Esophagus muscularis mucosa (tissue), 3 donors: Measurements from ENCODE around the gene DNAAF5.

ENCODE experiments used
- CTCF ChIP-seq, 3 experiments: fragments of 200-600 bp in 2 of 3; fragments of 450-650 bp in 1 of 3; sonication (generic) in 2 of 3; IDR thresholded peaks; one replicate each; pipeline ENCODE4 v1.5.1; 2017 to 2019; ENCODE audit warnings: antibody characterized with exemption in 3 of 3, mild to moderate bottlenecking in 2 of 3, moderate library complexity in 1 of 3
- EP300 ChIP-seq: sonication (generic); formaldehyde crosslinking; IDR thresholded peaks from one replicate; pipeline ENCODE4 v1.6.1; 2017; ENCODE audit warnings: antibody characterized with exemption

- TF ChIP-seq CTCF (IDR thresholded peaks at IDR 0.05), result no peak
- no peak for TF ChIP-seq EP300
Observed at GRCh38 chr7:682810-683209, 43.7 kb upstream of the DNAAF5 start.
